Stimulated activated CD4-positive, alpha-beta T cell treated with anti-CD3 and anti-CD28 coated beads, Interleukin-1b, Interleukin-23, amount 100 ng/mL, for 4 hours (primary cell): ENCODE data around the gene NOTCH2.
"Not testable (repeated sequence)": the region's sequence is repeated elsewhere in the genome, so short reads cannot be mapped to it uniquely, and the experiment has no call there.

Experiments
- DNase-seq, 2 donors: peaks; one replicate each; pipeline ENCODE4 v3.0.0-alpha.2; 2020; ENCODE audit warnings: low read depth in 2 of 2

Gene NOTCH2

DNA sequence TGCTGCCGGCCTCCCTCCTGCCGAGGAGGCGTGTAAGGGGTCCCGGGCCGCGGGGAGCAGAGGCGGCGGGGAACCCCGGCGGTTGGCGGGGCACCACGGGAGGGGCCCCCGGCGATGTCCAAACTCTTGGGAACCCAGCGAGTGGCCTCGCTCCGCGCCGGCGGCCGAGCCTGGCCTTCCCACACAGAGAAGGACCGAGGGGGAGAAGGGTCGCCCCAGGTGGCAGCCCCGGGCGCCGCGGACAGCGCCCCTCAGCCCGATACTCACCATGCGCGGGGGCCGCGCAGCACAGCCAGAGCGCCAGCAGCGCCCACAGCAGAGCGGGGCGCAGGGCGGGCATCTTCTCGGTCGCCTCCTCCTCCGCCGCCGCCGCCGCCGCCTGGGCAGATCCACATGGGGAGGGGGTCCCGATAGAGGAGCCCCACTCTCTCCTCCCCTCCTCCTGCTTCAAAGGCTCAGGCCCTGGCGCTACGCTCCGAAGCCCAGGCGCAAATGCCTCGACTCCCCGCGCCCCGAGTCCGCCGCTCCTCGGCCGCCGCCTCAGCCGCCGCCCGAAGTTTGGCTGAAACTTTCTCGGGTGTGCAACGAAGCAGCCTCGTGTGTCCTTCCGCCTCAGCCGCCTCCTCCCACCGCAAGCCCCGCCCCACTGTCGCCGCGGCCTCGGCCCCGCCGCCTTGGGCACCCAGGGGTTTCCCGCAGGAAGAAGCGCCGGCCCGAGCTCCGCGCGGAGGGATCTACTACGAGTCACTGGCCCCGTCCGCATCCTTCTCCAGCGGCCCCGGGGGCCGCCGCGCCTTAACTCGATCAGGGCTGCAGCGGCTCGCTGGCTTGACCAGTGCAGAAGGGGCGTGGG is at the start of gene NOTCH2:
NOTCH2 (minus strand) TSS at position 596 of the 853 bp plus-strand sequence; CDS start at position 340, 256 bp downstream.
- DNase-seq = peak; percentile 42 to 53

DNA sequence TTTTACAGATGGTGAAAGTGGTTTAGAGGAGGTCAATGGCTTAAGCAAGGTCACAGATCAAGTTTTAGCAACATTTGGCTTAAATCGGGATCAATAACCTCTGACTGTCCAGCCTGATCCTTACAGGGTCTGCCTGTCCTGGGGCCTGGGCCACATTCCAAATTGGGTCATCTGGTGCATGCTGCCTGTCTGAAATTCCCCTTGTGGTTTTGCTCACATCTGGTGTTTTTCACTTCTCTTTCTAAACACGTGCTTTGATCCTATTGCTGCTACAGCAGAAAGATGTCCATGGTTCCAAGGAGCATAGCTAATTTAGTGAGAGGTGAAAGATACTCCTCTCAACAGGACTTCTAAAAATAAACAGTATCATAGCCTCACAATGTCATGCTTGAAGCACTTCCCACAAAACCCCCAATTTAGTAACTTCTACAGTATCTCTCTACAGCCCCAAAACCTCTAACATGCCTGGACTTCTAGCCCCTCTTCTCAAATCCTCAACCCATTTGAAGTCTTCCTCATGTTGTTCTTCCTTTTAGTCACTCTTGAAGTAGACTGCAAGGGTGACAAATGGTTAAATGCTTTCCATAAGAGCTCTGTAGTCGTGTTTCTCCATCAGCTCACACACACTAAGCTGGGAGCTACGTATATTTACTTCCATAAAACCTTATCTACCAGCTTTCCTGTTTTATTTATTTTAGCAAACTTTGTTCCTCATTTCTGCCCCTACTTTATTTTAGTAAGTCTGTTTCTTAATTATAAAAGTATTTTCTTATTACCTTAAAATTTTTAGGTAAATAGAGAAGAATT is 48.1 kb upstream of the NOTCH2 start:
- not testable (repeated sequence) for DNase-seq

DNA sequence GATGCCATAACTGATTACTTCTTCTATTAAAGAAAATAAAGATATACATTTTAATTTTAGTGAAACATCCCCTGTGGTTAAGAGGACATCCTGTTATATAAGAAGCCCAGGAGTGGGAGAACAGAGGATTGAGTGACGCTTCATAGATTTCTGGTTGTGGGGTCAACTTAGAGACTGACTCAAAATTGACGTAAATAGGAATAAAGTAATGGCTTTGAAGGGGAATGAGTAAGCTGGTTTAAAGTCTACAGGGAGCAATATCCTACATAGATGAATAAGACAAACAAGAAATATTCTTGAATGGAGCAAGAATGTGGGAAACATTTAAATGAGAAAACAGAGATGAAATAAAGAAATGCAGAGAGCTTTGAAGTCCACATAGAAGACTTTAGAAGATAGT is 46.6 kb upstream of the NOTCH2 start:
- not testable (repeated sequence) for DNase-seq

DNA sequence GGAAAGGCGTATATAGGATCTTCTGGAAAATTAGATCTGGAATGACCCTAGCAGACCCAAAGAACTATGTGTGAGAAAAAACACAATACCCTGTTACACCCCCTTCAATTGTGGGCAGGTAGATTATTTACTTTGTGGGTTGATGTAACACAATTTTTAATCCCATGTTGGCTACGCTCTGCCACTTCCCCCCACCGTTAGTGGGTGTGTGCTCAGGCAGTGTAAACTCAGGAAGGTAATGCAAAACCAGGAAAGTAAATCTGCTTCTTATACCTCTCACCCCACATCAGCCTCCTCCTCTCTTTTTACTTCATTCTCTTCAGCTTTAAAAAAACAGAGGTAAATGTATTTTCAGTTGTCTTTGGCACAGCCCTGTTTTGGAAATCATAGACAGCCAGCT is 43.7 kb upstream of the NOTCH2 start:
- DNase-seq = not testable (repeated sequence)

DNA sequence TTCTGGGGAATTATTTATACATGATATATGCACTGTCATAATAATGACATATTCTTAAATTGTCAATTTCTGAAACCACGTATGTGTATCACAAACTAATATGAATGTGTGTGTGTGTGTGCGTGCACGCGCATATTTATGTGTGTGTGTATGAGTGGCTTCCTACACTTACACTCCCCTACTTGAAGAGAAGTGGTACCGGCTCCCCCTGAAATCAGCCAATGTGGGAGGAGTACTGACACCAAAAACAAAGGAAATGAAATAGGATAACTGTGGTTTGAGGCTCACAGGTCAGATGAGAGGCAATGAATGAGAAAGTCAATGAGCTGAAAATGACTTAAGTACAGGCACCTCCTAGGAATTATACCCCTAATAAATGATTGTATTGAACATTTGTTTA is 42.8 kb upstream of the NOTCH2 start:
- DNase-seq = not testable (repeated sequence)

DNA sequence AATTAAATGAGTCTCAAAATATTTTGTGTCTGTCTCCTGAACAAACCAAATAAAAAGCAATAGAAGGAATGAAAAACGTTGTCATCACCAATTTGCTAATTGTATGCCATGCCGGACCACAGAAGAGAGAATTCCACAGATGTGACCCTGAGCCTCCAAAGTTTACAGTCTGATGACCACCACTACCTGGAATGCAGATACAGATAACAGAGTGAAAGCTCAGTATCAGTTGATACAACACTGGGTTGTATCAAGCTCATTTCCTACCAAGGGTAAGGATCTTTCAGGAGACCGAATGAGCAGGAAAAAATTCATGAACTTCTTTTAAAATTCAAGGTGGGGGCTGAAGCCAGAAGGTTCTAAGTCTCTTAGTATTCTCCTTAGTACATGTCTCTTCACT is 42.3 kb upstream of the NOTCH2 start:
- not testable (repeated sequence) for DNase-seq

DNA sequence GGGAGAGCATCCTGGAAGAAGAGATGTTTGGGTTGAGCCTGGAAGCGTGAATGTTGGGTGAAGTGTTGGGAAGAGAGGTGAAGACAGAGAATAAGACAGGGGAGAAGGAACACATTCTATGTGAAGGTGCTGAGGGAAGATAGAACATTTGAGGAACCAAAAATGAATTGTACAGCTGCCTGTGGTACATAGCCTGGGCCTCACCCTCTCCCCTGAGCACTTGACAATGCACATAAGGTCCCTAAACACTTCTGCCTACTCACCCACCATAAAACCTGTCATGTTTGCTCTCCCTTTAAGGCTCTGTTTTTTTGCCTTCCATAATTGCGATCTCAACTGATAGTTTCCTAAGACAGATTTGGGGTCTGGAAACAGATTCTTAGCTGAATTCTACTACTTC is 41.5 kb upstream of the NOTCH2 start:
- DNase-seq = not testable (repeated sequence)

DNA sequence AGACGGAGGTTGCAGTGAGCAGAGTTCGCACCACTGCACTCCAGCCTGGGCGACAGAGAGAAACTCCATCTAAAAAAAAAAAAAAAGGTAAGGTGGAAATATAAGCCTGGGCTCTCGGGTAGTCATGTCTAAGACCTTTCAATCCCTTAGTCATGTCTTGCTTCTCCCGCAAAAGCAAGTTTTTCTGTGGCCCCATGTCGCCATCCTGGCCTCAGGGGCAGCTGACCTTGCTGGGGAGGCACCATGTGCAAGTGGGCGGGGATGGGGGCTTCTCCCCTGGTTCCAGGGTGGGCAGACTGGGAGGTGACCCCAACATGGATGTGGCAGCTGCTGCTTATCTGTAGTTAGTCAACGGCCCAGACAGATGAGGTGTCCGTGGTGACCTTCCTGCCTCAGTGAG is 40.2 kb upstream of the NOTCH2 start:
- not testable (repeated sequence) for DNase-seq

DNA sequence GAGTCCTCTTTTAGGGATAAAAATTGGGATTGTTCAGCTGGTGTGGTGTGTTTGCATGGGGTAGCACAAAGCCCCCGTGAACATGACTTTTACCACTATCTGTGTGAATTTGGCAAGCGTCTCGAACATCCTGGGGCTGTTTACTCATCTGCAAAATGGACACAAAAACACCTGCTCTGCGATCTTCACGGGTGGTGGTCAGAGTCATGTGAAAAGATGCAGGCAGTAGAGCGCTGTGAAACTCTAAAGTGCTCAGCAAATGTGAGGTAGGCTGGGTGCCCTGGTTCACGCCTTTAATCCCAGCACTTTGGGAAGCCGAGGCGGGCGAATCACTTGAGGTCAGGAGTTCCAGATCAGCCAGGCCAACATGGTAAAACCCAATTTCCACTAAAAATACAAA is 39.7 kb upstream of the NOTCH2 start:
- not testable (repeated sequence) for DNase-seq

DNA sequence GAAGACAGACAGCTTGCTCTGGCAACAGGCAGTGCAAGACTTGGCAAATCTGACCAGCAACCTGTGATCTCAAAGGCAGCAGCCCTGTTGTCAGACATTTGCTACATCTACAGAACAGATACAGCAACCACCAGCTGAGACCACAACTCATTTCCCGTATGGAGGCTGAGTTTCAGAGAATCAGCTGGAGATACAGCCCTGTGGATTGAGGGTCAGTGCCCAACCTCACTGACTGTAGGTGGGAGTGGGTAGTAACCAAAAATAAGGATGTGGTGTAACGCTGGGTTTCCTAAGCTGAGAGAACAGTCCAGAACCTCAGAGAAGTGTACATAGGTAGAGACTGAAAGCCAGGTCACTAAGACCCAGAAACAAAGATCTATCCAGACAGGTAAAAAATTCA is 35.8 kb upstream of the NOTCH2 start:
- DNase-seq = not testable (repeated sequence)

DNA sequence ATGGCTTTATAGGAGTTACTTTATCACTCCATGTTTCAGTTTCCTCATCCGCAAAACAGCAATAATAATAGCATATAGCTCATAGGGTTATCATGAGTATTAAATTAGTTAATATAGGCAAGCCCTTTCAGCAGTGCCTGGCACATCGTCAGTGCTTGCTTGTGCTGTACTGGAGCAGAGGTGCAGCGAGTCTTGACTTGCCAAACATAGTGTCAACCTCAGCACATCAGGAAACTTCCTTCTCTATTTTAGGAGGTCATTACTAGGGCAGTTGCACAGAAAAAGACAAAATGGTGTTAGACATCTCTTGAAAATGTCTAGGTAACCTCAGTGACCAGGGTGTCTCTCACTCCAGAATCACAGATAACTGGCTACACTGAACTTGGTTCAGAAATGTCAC is 34.3 kb upstream of the NOTCH2 start:
- DNase-seq = not testable (repeated sequence)

DNA sequence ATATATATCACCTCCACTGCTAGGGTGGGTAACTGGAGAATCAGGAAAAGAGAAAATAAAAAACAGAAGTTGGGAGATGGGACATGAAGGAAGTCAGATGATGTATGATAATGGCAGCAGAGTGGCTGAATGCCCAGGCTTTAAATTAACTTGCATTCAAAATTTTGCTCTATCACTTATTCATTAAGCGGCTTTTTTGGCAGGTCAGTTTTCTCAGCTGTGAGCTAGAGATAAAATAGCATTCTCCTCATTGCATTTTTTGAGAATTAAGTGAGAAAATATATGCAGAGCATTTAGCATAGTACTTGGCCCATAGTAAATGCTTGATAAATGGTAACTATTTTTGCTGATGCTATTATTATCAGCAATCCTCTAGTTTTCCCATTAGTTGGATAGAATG is 32.1 kb upstream of the NOTCH2 start:
- DNase-seq = not testable (repeated sequence)

DNA sequence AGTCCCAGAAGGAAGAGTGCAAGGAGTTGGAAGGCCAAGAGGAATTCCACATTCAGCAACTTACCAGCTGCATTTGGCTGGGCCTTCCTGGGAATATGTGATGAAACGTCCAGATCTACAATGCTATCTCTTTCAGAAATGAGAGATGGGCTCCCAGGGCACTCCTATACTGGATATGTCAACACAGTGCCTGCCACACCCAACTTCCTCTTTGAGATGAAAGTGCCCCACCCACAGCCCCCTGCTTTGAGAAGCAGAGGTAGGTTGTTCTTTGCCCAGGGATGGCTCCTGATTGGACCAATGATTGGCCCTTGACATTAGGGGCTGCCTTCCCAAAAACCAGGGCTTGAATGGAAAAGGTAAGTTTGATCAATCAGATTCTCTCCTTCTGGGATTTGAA is 31.1 kb upstream of the NOTCH2 start:
- DNase-seq = not testable (repeated sequence)

DNA sequence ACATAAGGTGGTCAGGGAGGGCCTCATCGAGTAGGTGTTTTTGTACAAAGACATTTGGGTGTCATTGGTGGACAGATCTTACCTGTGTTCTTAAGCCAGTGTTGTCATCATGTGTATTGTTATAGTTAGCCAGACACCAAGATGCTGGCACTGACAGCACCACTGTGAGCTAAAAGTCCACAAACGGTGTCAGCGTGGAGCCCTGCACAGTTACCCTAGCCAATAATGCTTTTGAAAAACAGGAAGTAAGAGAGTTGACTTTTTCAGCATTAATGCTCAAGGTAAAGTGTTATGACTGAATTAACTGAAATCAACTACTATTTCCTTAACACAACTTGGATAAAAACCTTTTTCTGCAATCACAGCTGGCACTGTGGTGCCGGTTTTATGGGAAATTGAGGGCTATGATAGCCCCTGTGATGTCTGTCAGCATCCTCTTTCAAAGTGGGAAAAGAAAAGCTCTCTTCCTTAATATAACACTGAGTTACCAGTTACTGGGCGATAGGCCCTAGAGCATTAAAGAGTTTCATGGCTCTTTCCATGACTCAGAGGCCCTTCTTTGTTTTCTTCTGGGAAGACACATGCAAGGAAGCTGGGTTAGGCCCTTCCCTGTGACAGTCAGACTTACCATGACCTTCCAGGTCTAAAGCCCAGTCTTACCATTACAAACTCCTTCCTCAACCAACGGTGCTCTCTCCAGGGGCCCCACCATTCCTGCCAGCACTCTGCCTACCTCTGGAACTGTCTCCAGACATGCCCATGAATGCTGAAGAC is 29.7 kb upstream of the NOTCH2 start:
- not testable (repeated sequence) for DNase-seq

DNA sequence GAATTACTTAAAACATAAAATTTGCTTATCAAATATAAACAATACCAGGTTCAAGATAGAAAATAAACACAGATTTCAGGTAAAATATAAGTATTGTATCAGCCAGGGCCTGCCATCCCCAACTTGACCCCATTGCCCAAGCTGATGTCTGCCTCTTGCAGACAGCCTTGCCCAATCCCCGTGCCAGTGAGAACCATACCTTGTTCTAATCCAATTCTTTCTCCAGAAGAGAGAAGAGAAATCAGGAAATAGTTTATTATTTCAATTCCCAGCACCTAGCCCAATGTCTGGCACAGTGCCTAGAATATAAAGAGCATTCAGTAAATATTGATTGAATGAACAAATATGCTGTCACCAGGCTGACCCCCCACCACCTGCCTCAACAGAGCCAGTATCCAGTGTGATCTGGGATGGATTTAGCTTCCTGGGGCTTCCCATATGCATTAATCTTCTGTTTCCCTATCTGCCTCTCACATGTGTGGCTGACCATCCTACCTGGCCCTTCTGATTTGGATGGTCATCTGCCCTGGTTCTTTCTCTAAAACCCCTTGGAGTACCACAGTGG is 27.6 kb upstream of the NOTCH2 start:
- not testable (repeated sequence) for DNase-seq

DNA sequence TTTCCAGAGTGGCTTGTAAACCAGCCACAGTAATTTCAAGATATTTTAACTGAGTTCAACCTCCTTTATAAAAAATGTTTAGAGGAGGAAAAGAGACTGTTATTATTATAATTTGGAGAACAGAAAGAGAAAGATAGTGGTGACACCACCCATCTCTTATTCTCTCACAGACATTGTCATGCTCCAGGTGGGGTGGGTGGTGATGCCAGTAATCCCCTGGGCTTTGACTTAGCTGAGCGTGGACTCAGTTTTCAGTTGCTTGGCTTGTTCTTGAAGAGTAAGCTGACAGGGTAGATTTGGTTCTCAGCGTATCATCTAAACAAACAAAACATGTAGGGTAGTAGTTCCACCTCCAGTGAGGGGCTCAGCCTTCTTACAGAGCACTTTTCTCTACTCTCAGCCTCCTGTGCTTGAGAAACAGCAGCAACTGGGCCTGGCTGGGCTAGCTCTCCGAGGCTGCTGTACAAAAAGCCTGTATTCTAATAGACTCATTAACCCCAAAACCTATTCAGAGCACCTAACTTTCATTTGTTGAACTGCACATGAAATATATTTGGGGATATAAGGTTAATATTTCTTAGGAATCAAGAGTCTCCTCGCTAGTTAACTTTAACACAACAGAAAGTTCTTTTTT is 24.2 kb upstream of the NOTCH2 start:
- DNase-seq = not testable (repeated sequence)

DNA sequence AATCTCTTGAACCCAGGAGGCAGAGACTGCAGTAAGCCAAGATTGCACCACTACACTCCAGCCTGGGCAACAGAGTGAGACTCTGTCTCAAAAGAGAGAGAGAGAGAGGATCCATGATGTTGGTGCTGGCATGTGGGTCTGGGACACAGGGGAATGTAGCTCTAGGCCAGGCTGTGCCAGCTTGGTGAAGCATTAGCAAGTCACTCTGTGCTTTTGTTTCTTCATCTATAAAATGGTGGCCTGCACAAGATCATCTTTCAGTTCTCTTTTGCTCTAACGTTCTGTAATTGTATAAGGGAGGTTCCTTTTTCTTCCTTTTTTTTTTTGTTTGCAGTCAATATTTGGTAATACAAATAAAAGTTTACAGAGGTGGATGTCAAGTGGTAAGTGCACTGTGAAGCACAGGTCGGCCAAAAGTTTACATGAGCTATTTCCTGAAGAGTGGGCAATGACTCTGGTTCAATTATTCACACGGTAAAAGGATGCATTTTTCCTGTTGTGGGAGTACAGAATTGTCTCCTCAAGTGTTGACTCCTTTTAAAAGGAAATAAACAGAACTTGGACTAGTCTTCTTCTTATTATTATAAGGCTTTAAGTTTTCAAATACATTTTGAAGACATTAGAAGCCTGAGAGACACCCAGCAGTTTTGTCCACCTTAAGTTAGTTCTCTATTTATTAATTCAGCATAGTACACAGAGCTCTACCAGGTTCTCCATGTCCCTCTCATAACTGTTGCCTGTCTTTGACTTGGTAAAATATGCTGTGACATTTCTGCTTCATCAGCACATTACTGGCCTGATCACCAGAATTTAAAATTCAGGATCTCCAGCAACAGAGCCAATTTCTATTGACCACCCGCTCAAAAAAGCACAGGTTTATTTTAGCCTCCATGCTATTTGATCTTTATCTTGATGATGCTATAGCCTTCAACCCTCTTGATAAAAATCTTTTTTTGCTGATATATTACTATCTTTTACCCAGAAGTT is 23.1 kb upstream of the NOTCH2 start:
- DNase-seq = not testable (repeated sequence)

DNA sequence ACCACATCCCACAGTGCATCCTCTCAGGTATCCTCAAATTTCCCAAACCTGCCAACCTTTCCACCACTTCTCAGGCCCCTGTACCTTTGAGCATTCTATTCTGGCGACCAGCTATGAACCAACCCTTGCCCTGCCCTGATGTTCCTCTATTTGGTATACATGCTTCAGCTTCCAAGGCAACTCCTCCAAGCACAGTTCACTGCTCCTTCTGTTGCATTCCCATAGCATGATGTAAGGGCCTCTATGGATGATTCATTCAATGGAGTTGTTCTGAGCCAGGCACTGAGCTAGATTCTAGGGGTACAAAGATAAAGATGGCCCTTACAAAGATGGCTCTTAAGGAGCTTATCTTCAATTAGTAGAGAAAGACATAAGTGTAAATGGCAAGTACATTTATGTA is 21.4 kb upstream of the NOTCH2 start:
- DNase-seq = not testable (repeated sequence)

DNA sequence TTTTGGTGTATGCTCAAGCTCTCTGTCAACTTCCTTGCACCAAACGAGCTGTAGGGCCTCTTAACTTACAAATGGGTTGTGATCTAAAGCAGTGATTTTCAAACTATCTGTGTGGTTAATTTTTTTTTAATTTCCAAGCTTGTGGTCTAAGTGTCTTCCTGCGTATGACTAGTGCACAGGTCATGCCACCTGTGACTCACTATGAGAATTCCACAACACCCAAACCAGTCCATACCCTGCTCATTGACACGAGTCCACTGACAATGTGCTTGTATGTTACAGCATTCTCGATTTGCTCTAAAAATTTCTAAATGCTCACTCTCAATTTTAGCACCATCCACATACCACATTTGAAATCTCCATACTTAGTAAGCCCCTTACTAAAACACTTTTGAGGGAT is 18.5 kb upstream of the NOTCH2 start:
- DNase-seq = peak; percentile 3 to 38

DNA sequence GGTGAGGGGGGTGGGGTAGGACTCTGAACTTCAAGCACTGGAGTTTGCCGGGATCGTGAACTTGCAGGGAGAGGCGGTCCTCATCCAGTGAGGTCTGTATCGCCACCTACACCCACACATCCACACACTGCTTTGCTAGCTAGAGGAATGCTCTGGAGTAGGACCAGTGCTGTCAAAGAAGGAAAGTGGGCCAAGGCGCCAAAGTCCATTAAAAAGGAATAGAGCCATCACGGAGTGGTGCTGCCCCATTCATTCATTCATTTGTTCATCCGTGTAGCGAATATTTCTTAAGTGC is 405 bp upstream of the NOTCH2 start:
- DNase-seq = not testable (repeated sequence)
